ENCODE results near the gene DUSP7.
A peak's percentile ranks its signal among the peaks of the same experiment; 100 is the strongest.

DUSP7 gene

DNA sequence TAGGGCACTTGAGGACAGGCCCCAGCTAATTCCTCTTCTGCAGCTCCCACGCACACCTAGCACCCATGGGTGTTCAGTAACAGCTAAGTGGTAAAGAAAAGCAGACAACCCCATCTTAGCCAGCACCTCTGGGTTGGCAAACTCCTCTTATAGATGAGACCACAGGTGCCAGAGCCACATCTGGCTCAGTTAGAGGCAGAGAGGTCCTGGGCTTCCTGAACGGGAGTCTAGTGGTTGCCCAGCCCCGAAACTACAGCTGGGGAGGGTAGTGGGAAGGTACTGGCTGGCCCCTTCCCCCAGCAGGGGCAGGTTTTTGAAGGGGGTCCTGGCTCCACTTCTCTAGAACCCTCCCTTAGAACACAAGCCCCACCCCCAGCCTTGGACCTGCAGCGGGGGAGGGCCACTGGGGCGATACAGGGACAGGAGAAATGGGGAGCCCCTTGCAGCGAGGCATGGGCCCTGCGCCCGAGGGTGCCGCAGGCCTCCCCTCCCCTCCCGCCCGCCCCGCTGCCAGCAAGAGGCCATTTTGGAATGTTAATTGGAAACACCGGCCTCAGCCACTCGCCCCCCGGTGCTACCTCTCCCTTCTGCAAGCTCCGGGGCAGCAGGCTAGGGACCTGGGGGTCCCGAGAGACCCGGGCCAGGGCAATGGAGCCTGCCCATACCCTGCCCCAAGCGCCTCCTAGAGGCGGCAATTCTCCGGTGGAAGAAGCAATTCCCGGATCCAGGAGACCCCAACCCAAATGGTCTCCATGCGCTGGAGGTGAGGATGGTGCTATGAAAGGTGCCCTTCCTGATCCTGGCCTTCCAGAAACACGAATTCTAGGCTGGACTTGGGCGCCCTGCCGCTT is 1.5 kb downstream of the DUSP7 start:
- H3K4me3 ChIP-seq (replicated peaks; ENCODE audit: low read depth, low read length), result peak overlapping the region; percentile 99
- TF ChIP-seq, protein P1, sequence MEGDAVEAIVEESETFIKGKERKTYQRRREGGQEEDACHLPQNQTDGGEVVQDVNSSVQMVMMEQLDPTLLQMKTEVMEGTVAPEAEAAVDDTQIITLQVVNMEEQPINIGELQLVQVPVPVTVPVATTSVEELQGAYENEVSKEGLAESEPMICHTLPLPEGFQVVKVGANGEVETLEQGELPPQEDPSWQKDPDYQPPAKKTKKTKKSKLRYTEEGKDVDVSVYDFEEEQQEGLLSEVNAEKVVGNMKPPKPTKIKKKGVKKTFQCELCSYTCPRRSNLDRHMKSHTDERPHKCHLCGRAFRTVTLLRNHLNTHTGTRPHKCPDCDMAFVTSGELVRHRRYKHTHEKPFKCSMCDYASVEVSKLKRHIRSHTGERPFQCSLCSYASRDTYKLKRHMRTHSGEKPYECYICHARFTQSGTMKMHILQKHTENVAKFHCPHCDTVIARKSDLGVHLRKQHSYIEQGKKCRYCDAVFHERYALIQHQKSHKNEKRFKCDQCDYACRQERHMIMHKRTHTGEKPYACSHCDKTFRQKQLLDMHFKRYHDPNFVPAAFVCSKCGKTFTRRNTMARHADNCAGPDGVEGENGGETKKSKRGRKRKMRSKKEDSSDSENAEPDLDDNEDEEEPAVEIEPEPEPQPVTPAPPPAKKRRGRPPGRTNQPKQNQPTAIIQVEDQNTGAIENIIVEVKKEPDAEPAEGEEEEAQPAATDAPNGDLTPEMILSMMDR (IDR thresholded peaks at IDR 0.05; ENCODE audit: low read depth, low read length, missing control alignments), result peak; percentile 17
- DNase-seq (ENCODE audit: extremely low read depth, low read depth), result no peak

DNA sequence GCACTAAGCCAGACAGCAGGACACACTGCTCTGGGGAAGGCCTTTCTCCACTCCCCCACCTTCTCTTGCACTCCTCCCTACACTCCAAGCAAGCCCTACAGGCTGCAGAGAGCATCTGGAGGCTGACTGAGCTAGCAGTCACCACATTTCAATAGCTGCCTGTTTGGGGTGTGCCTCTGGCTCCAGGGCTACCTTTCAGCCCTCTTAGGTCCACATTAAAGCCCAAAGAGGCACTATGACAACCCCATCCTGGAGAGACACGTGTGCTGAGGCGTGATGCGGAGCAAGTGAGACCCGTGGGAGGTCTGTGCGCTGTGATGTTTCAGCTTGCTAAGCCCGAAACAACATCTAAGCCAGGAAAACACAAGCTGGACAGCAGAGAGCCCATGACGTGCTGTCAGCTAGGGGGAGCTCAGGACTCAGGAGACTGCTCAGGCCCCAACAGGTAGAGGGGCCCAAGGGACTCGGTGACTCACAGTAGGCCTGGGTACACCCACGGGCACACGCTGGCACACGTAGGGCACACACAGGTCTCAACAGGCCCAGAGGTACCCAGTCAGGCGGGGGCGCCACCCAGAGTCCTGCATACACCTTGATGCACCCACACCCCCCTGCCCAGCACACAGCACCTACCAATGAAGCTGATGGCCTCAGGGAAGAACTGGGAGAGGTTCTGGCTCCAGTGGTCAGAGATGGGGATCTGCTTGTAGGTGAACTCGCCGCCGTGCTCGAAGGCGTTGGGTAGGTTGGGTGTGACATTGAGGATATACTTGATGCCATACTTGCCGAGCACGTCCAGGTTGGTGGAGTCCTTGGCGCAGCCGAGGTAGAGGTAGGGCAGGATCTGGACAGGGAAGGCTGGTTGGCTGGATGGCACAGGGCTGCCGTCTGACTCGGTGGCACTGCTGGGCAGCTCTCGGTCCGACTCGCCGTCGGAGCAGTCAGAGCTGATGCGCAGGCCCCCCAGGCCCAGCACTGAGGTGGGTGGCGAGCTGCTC is 2.8 kb downstream of the DUSP7 start:
- H3K4me3 ChIP-seq (replicated peaks; ENCODE audit: low read depth, low read length), result peak overlapping the region; percentile 99
- DNase-seq (ENCODE audit: extremely low read depth, low read depth), result no peak
- TF ChIP-seq, protein P1 (IDR thresholded peaks at IDR 0.05; ENCODE audit: low read depth, low read length, missing control alignments), result peak; percentile 35

DNA sequence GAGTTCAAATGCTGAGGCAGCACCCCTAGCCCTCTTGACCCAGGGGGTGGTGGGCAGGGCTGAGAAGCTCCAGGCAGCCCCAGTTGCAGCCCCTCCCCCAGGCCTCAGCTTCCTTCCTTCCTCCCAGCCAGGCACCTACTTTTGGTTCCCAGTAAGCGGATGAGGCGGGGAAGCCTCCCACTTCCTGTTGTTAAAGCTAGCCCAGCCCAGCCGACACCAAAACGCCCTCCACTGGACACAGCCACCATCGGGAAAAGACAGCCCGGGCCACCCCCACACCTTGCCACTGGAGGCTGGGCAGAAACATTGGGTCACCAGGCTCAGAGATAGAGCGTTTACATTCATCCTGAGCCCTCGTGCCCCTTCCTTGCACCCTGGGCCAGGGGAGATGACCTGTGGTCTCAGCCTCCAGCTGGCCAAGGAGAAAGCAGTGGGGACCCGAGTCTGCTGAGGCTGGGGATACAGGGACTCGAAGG is 3.5 kb downstream of the DUSP7 start:
- no peak for DNase-seq (ENCODE audit: extremely low read depth, low read depth)

DNA sequence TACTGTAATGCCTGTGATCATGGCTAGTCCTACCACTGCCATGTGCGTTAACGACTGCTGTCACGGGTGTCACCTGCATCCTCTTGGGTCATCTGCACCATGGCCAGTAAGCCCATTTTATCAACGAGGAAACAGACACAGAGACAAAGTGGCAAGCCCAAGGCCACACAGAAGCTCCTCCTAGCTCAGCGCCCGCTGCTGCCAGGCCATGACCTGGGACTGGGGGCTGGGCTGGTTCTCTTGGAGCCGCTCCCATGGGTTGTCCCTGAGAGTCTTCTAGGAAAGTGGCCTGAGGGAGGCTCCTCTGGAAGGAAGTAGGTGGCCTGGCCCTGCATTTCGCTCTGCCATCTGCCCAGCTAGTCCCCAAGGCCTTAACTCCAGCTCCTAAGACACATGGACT is 4.9 kb downstream of the DUSP7 start:
- TF ChIP-seq, protein P1 (IDR thresholded peaks at IDR 0.05; ENCODE audit: low read depth, low read length, missing control alignments), result no peak
- no peak for DNase-seq (ENCODE audit: extremely low read depth, low read depth)
- H3K4me3 ChIP-seq (replicated peaks; ENCODE audit: low read depth, low read length), result peak overlapping the region; percentile 99

More for the DNA sequence above, 3.5 kb downstream of the DUSP7 start:
- TF ChIP-seq, protein P1 (IDR thresholded peaks at IDR 0.05; ENCODE audit: low read depth, low read length, missing control alignments), result peak; percentile 54
- peak overlapping the region; percentile 99 for H3K4me3 ChIP-seq (replicated peaks; ENCODE audit: low read depth, low read length)

DNA sequence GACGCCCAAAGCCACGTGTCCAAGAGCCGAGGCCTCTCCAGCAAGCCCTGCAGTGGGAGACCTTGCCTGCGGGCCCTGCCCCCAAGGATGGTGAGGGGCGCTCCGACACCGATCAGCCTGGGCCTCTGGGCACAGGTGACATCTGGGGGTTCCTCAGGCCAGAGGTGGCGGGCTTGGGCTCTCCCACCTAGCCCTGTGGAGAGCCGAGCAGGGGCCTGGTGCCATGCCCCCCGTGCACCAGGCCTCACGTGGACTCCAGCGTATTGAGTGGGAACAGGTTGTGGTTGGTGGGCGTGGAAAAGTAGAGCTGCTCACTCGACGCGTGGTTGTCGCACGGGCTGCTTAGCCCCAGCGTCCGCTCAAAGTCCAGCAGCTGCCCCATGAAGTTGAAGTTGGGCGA is 5.8 kb downstream of the DUSP7 start:
- TF ChIP-seq, protein P1 (IDR thresholded peaks at IDR 0.05; ENCODE audit: low read depth, low read length, missing control alignments), result no peak
- DNase-seq (ENCODE audit: extremely low read depth, low read depth), result no peak
- H3K4me3 ChIP-seq (replicated peaks; ENCODE audit: low read depth, low read length), result no peak overlapping the region

DNA sequence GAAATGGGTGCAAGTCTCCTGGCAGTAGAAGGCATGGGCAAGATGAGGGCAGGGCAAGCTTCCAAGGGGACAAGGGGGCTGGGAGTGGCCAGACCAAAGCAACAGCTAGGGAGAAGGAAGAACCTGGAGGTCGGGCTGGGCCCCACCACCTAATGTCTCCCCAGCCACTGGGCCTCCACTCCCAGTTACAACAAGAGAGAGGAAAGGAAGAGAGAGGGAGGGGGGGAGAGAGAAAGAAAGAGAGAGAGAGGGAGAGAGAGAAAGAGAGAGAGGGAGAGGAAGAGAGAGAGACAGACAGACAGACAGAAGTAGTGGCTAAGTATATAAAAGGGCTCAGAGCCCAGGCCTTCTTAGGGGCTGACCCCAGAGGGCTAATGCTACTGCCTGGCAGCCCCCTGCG is 6.9 kb downstream of the DUSP7 start:
- no peak overlapping the region for H3K4me3 ChIP-seq (replicated peaks; ENCODE audit: low read depth, low read length)
- TF ChIP-seq, protein P1 (IDR thresholded peaks at IDR 0.05; ENCODE audit: low read depth, low read length, missing control alignments), result no peak
- DNase-seq (ENCODE audit: extremely low read depth, low read depth), result no peak
